ENCODE data around the gene MAJIN.
A peak's percentile ranks its signal among the peaks of the same experiment; 100 is the strongest.
"Not testable (repeated sequence)": the region's sequence is repeated elsewhere in the genome, so short reads cannot be mapped to it uniquely, and the experiment has no call there.

MAJIN gene

GRCh38 chr11:65014726-65015227 is 42.9 kb upstream of the MAJIN start:
- peak overlapping the region; percentile 84 for H3K4me3 ChIP-seq (replicated peaks; ENCODE audit: low read depth, low read length)
- TF ChIP-seq CTCF (IDR thresholded peaks at IDR 0.05; ENCODE audit: low read length, missing control alignments) = no peak
- DNase-seq (ENCODE audit: low read depth) = no peak

GRCh38 chr11:65013888-65014725 is 42.2 kb upstream of the MAJIN start, which contains the start of gene ARL2:
TSS of gene ARL2 (plus strand) at chr11:65014160. CDS start at chr11:65014208, 48 bp downstream.
- peak; percentile 89 for DNase-seq (ENCODE audit: low read depth)
- H3K4me3 ChIP-seq (replicated peaks; ENCODE audit: low read depth, low read length) = peak within 1 kb of the TSS; percentile 84
- no peak for TF ChIP-seq CTCF (IDR thresholded peaks at IDR 0.05; ENCODE audit: low read length, missing control alignments)

GRCh38 chr11:65013130-65013887 is 41.4 kb upstream of the MAJIN start:
- peak; percentile 63 for TF ChIP-seq CTCF (IDR thresholded peaks at IDR 0.05; ENCODE audit: low read length, missing control alignments)
- peak overlapping the region; percentile 84 for H3K4me3 ChIP-seq (replicated peaks; ENCODE audit: low read depth, low read length)
- DNase-seq (ENCODE audit: low read depth) = peak; percentile 89

GRCh38 chr11:65008873-65009272 is 37.0 kb upstream of the MAJIN start:
- no peak for TF ChIP-seq CTCF (IDR thresholded peaks at IDR 0.05; ENCODE audit: low read length, missing control alignments)
- no peak for DNase-seq (ENCODE audit: low read depth)
- H3K4me3 ChIP-seq (replicated peaks; ENCODE audit: low read depth, low read length) = no peak overlapping the region

- DNase-seq (ENCODE audit: low read depth) = no peak
- no peak overlapping the region for H3K4me3 ChIP-seq (replicated peaks; ENCODE audit: low read depth, low read length)
- TF ChIP-seq CTCF (IDR thresholded peaks at IDR 0.05; ENCODE audit: low read length, missing control alignments) = no peak
Observed at GRCh38 chr11:65008016-65008415, 36.1 kb upstream of the MAJIN start.

GRCh38 chr11:65003968-65004367 is 32.1 kb upstream of the MAJIN start:
- DNase-seq (ENCODE audit: low read depth); H3K4me3 ChIP-seq (replicated peaks; ENCODE audit: low read depth, low read length): not testable (repeated sequence)

GRCh38 chr11:65003282-65003681 is 31.4 kb upstream of the MAJIN start:
- no peak overlapping the region for H3K4me3 ChIP-seq (replicated peaks; ENCODE audit: low read depth, low read length)
- DNase-seq (ENCODE audit: low read depth) = peak; percentile 63
- TF ChIP-seq CTCF (IDR thresholded peaks at IDR 0.05; ENCODE audit: low read length, missing control alignments) = no peak
